Activated T-cell treated with anti-CD3 and anti-CD28 coated beads for 48 hours (primary cell): ENCODE data around the gene DIP2C.
"Not testable (repeated sequence)": the region's sequence is repeated elsewhere in the genome, so short reads cannot be mapped to it uniquely, and the experiment has no call there.

ENCODE experiments used
- DNase-seq: peaks from one replicate; pipeline ENCODE4 v3.0.0-alpha.2; 2020; ENCODE audit warnings: low read depth

DIP2C gene

DNA sequence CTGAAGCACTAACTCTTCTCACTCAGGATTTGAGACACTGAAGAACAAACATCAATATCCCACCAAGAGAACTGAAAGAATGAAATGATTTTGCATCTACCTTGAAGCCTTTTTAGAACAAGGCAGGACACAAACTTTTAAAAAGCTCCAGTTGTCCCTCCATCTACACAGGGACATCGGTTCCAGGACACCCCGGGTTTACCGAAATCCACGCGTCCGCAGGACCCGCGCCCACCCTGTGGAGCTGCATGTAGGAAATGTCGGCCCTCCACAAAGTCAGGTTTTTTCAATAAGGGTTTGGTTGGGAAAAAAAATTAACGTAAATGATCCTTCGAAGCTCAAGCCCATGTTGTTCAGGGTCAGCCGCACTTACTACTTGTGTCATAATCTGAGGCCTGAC lies 94.0 kb downstream of the DIP2C start:
- DNase-seq, result no peak

DNA sequence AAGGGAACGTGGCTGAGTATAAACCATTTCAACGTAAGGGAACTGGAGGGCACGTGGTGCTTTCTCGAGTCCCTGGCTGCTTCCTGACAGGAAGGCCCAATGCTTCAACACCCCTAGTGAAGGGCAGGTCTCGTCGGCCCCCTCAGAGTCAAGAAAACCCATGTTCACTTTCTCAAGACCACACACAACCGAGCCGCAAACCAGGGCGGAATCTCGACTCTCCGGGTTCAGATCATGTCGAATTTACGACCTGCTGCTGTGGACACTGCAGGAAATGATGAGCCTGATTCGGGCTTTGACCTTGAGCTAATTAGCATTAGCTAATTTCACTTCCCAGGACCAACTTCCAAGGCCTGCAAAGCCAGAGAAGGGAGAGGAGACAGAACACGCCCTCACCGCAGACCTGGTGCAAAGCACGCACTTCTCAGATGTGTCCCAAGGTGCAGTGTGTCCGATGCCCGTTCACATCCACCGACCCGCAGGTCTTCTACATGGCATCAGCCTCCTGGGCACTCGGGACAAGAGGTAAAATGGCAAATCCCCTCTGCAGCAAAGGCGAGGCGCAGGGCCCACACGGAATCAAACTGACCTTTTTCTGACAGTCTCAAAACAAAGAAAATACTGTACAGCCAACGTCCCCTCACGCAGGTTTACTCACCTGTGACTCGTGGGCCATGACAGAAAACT lies 94.7 kb downstream of the DIP2C start:
- DNase-seq, result no peak

DNA sequence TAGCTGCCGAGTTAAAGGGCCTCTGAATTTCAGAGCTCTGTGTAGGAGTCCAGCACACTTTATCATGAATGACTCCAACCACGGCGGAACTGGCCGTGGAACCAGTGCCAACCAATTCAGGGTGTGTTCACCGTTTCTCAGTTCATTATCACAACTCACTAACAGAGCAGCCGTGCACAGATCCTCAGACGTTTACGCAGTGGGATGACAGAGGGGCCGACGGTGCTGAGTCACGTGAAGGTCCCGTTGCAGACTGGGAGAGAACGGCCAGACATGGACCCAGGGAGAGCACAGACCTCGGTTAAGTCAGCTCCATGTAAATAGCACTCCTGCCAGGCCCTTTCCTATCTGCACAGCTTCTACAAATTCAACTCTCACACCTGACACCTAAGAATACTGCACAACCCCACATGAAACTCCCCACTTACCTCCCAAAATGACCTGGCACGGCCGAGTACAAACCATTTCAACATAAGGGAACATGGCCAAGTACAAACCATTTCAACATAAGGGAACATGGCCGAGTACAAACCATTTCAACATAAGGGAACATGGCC lies 95.5 kb downstream of the DIP2C start:
- DNase-seq, result no peak

DNA sequence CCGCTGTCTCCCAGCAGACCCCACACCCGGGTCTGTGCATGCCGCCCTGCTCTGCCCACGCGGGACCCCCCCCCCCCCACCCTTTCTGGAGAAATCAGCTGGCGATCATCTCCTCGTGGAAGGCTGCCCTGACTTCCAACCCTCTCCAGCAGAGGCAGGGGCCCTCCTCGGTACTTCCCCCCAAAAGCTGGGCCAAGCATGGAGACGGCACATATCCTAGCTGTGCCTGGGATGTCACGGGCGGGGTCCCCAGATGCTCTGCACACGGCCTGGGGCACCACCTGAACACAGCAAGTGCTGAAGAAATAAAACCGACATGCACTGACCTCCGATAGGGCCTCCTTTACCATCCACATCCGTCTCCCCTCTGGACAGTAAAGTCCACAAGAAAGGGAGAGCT lies 96.0 kb downstream of the DIP2C start:
- DNase-seq, result no peak

DNA sequence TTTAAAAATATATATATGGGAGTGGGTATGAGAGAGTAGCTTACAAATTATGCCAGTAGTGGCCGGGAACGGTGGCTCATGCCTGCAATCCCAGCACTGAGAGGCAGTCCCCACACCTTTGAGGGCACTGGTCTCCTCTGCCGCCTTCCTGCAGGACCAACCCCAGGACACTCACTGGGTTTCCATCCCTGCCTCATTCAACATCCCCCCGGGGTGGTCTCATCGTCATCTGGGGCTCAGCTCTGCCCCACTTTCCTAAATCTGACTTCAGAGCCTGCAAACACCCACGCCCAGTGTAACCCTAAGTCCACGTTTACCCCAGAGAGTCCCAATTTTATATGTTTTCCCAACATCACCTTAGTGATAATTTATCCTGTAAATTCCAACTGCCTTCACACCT lies 96.5 kb downstream of the DIP2C start:
- no peak for DNase-seq

DNA sequence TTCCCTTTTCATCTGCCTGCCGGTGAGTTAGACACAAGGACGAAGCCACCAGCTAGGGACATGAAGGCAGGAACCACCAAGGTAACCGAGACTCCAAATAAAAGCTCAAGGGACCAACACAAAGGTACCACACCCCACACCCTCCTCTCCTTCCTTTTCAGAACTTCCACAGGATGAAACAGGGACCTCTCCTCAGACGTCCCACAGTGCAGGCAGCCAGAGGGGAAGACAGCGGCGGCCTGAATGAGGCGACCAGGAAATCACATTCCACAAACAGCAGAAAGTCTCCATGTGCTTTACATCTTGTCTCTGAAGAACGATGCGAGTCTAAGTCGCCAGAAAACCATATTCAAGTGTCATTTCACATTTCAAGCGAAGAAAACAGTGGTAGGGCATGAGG lies 97.8 kb downstream of the DIP2C start:
- no peak for DNase-seq

DNA sequence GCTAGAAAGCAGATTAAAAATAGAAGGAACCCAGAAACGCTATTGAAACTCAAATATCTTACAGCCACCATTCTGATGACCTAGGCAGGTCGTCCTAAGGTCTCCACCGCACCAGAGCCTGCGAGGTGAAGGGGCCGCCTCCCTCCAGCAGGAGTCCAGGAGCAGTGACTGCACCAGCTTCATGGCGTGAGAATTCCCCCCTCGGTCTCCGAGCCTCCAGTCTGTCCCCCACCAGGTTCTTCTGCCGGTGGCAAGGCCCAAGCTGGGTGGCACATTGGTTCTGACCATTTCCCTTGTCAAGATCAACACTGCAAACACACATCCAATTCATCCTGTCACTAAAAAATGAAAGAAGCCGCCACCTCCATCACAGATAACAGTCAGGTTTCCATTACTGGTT lies 98.7 kb downstream of the DIP2C start:
- DNase-seq, result no peak

DNA sequence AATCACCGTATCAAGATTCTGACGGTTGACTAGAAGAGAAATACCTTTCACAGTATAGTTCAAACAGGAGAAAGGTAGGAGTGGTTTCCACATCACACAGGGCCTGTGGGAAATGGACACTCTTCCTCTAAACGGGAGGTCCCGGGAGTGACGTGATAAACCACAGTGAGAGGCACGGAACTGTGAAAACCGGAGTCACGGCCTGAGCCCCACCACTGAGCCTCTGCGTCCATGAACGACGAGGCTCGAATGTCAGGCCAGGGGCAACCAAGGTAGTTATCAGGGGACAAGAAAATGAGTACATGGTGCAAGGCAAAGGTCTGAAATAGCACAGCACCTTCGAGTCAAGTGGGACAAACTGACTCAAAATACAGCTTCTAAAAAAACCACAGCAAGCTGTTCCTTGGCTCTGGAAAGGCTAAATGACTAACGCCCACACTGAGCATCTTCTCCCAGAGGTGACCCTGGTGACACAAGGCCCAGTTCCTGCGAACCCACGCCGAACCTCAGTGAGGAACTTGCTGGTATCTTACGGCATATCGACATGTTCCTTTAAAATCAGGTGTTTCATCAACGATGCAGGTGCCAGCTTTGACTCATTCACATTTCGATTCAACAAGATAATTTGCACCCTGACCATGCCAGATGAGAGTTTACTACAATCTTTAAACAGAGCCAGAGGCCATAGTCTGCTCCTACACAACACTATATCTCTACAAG lies 99.3 kb downstream of the DIP2C start:
- no peak for DNase-seq

DNA sequence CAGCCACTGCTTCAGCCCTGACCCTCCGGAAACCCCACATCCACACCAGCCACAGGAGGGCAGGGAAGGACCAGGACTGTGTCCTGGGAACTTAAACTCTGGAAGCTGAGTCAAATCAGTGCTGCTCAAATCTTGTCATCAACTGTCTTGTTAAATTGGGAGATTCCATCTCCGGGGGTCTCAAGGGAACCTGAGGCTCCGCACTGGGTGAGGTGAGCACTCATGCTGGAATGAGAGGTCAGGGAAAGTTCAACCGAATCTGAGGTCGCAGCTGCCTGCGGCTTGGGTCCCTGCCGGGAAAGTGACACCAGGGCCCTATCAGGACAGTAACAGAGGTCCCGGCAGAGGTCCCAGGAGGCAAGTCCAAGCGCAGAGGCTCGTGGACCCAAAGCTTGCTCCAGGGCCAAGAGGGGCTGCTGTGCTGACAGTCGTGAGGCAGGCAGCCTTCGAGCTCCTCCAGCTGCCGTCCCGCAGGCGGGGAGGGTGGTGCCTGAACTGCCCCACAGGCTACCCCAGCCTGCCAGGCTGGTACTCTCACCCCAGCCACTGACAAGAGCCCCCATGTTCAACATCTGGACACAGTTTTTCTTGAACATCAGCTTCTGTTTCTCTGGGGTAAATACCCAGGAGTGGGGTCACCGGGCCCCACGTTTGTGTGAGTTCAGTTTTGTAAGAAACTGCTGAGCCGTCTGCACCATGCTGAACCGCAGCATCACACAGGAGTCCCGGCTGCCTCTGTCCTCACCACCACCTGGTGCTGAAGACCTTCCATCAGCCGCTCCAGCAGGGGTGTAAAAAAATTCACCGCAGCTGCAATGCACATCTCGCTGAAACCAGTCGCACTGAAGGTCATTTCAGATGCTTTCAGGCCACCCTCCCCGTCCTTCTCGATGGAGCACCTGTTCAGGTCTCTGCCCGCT lies 101.0 kb downstream of the DIP2C start:
- no peak for DNase-seq

DNA sequence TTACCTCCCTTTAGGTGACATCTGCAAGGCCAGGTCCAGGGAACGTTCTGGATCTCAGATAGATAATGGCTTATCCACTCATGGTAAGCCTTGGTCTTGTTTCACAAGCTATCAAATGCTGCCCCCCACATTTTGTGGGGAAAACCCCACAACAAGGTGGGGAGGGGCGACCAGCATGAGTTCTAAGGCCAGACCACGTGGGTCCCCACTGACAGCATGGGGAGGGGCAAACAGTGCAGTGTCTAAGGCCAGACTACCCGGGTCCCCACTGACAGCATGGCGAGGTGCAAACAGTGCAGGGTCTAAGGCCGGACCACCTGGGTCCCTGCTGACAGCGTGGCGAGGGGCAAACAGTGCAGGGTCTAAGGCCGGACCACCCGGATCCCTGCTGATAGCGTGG lies 102.8 kb downstream of the DIP2C start:
- DNase-seq, result no peak

DNA sequence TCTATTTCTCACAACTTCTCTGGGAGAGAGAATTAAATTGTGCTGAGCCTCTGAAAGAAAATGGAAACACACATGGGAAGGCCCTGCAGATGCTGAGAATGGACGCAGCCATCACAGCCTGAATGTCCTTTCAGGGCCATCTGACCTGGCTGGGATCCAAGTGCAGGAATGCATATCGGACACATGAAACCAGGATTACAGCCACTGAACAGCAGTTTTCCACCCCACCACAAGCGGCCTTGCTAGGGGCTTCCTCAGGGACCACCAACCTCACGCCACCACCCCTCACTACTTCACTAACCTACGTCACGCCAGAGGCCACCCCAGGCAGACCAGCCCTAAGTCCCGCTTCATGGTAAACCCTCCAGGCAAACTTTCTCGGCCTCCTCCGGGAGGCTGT lies 103.3 kb downstream of the DIP2C start:
- no peak for DNase-seq

DNA sequence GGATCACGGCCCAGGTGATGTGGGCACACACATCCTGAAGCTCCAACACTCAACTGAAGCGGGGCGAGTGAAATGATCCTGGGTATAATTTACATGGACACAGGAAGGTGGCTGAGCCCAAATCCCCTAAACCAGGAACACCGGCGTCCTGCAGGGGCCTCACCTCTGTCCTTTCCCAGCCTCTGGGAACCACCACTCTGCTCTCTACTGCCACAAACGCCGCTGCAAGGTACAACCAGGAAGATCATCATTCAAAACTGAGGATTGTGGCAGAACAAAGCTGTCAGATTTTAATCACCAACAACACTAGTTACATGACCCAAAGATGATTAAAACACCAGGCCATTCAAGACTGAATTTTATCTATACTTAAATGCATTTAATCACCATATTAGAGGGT lies 104.0 kb downstream of the DIP2C start:
- DNase-seq, result no peak

DNA sequence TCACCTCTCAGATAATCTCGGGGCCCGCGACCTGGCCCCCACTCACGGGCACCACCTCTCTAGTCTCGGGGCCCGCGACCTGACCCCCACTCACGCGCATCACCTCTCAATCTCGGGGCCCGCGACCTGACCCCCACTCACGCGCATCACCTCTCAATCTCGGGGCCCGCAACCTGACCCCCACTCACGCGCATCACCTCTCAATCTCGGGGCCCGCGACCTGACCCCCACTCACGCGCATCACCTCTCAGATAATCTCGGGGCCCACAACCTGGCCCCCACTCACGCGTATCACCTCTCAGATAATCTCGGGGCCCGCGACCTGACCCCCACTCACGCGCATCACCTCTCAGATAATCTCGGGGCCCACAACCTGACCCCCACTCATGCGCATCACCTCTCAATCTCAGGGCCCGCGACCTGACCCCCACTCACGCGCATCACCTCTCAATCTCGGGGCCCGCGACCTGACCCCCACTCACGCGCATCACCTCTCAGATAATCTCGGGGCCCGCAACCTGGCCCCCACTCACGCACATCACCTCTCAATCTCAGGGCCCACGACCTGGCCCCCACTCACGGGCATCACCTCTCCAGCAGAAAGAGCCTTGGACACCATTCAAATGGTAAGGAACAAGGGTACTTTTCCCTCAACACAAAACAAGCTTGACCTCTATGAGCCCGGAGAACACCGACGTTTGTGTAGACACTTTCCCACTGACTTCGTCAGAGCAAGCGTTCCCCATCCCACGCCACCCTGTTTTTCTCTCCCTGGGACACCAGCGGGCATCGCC lies 104.8 kb downstream of the DIP2C start:
- not testable (repeated sequence) for DNase-seq

DNA sequence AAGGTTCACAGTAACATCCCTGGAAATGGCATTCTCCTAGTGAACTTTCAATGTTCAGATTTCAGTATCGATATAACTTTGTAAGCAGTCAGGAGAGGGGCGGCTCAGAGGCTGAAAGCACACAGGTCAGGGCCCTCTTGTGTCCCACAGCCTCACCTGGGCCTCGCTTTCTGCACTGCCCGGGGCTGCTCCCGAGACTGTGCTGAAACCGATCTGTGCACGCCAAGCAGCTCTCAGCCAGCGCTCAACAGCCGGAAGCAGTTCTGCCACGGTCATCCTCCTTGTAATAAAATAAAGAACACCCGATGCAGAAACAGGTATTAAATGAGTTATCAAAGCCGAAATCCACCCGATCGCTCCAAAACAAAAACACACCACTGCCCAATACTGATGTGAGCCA lies 106.0 kb downstream of the DIP2C start:
- DNase-seq, result no peak

DNA sequence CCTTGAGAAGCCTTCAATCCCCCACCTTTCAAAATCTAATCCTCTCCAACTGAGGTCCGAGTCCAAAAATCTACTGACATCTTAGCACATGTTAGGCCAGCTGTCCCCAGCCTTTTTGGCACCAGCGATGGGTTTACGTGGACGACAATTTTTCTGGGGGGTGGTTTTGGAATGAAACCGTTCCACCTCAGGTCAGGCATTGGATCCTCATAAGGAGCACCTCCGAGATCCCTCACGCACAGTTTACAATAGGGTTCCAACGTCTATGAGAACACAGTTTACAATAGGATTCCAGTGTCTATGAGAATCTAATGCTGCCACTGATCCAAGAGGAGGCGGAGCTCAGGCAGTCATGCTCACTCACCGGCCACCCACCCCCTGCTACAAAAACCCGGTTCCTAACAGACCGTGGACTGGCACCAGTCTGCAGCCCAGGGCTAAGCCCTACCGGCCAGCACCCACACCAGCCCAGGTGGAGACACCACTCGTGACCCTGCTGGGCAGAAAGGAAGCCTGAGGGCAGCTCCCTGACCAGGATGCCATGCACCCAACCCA lies 107.6 kb downstream of the DIP2C start:
- no peak for DNase-seq

DNA sequence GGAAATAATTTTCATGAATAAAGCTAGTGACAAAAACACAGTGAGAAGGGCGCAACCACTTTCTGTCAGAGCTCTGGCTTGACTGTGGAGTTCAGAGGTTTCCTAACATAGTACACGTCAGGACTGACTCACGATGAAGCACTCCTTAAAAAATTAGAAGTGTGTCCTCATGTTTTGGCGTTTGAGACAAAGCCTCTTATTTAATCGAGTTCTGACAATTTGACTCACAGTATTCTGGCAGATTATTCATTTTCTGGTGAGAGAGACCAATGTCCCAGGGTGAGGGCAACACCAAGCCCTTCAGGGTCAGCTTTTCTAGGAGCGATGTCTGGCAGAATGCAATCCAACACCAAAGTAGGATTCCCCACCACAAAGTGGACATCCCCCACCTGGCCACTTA lies 108.7 kb downstream of the DIP2C start:
- no peak for DNase-seq

DNA sequence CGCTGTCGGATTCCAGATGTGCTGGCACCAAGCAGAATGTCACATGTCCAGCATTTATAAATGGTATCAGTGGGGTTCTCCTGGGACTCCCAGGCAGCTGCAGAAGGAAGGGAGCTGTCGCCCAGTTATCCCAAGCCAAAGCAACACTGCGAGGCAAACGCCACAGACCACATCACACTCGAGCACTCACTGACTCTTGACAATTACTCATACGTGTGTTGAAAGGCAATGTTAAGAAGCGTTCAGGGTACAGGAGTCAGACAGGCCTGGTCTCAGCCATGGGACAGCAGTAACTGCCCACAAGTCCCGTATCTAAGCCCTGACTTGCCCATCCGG lies 113.4 kb downstream of the DIP2C start:
- DNase-seq, result no peak

DNA sequence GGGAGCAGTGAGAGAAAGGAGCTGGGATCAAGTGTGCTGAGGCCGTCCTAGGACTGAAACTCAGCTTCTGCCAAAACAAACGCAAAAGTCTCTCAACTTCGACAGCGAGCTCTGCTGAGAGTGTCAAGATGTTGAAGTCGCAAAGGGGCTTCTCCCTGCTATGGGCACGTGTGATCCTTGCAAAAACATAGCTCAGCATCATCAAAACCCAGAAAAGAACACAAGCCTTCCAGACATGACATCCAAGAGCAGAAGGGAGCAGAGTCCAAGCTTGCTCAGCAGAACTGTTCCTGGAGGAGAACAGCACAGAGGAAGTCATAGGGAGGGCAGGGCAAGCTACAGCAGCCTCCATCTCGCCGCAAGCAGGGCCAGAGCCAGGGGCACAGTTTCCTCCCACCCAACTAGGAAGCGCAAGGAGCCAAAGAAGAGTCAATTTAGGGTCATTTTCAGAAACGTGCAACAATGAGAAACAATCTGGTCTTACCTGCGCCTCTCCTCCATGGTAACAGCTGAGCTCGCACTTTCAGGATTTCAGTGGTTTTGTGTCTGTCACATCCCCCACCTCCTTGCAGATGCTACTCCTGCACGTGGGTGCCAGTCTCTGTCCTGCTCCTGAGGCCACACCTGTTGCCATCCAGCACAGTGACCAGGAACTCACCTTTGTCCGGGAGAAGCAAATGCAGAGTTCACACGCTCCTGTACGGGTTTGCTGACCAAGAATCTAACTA lies 113.9 kb downstream of the DIP2C start:
- no peak for DNase-seq

DNA sequence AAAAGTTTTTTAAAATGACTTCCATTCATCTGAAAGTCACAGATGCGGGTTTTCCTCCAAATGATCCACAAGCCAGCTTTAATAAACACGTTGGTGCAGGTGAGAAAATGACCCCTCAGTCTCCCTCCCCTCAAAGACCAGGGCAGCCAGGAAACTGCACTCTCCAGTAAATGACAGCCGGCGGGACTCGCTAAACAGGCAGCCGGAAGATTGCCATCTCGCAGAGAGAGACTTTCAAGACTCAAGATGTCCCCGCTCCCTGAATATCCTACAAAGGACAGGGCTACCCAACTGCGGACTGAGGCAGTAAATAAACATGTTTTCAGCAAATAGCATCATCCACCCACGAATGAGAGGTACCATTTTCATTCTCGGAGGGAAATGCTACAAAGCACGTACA lies 116.8 kb downstream of the DIP2C start:
- no peak for DNase-seq

DNA sequence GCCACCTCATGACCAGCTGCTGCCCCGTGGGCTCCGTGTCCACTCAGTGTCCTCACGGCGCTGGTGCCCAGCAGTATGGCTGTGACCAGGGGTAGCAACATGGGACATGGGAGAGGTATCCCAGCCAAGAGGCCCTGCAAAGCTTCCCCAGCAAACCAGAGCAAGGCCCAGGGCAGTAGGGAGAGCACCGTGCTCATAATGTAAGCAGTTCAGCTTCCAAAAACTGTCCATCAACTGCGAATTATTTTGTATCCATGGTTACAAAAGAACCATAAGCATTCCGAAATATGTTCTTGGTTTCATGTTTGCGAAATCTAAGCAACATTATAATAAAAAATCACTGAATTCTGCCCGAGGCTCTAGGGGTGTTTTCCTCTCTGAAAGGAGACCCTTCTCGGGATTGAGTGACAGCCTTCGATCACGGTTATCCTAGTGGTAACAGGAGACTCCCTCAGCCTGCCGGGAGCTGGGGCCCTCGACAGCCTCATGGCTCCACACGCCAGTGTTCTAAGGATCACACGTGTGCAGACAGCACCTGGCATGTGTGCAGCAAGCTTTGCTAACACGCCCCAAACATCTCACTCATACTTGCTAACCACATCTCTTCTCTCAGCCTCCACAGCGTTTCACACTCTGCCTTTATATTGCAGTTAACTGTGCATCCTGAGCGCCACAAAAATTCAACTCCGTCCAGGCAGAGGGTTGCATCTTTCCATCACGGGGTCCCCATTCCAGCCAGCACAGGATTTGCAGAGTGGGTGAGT lies 117.6 kb downstream of the DIP2C start:
- DNase-seq, result no peak
